GM19452 (cell line): ENCODE data around the gene USP31.

Source experiments
- ATAC-seq: cut with Tn5 transposase; IDR thresholded peaks from one replicate; pipeline ENCODE4 v1.9.1; 2021; ENCODE audit not compliant: unreplicated experiment

The USP31 gene

GRCh38 chr16:23149267-23149992, at the start of gene USP31:
USP31 (minus strand) TSS chr16:23149452; CDS start chr16:23149270, 182 bp downstream.
- ATAC-seq, result peak; percentile 94

GRCh38 chr16:23196539-23196938, 47.3 kb upstream of the USP31 start:
- no peak for ATAC-seq

- ATAC-seq, result no peak
These were observed 46.2 kb upstream of the USP31 start for GRCh38 chr16:23195366-23195978.

GRCh38 chr16:23194497-23195221, 45.4 kb upstream of the USP31 start:
- ATAC-seq, result no peak

GRCh38 chr16:23188911-23189310, 39.7 kb upstream of the USP31 start:
- ATAC-seq, result no peak

GRCh38 chr16:23187341-23187740, 38.1 kb upstream of the USP31 start:
- no peak for ATAC-seq

- ATAC-seq, result no peak
These were observed 36.9 kb upstream of the USP31 start for GRCh38 chr16:23186171-23186570.

- no peak for ATAC-seq
These were observed 36.4 kb upstream of the USP31 start for GRCh38 chr16:23185656-23186055.

GRCh38 chr16:23183543-23183862, 34.3 kb upstream of the USP31 start:
- ATAC-seq, result no peak

- ATAC-seq, result no peak
These were observed 33.7 kb upstream of the USP31 start, which contains the start of gene SCNN1G for GRCh38 chr16:23182679-23183542. SCNN1G (plus strand) TSS chr16:23182745; CDS start chr16:23186272, 3,527 bp downstream.

- ATAC-seq, result peak; percentile 82
These were observed 33.0 kb upstream of the USP31 start for GRCh38 chr16:23182206-23182678.

- no peak for ATAC-seq
These were observed 32.3 kb upstream of the USP31 start for GRCh38 chr16:23181506-23181905.

- no peak for ATAC-seq
These were observed 26.4 kb upstream of the USP31 start for GRCh38 chr16:23175651-23176050.

GRCh38 chr16:23174622-23175021, 25.4 kb upstream of the USP31 start:
- no peak for ATAC-seq

GRCh38 chr16:23172994-23173393, 23.7 kb upstream of the USP31 start:
- ATAC-seq, result no peak

- ATAC-seq, result no peak
These were observed 23.3 kb upstream of the USP31 start for GRCh38 chr16:23172583-23172982.

GRCh38 chr16:23164736-23165135, 15.5 kb upstream of the USP31 start:
- ATAC-seq, result no peak

GRCh38 chr16:23163921-23164320, 14.7 kb upstream of the USP31 start:
- ATAC-seq, result no peak

GRCh38 chr16:23160574-23160973, 11.3 kb upstream of the USP31 start:
- ATAC-seq, result no peak

- no peak for ATAC-seq
These were observed 10.8 kb upstream of the USP31 start for GRCh38 chr16:23160082-23160481.

GRCh38 chr16:23158114-23158513, 8.9 kb upstream of the USP31 start:
- no peak for ATAC-seq
